ELR (cell line): ENCODE data around the gene LRRK2.
"Not testable (repeated sequence)": the region's sequence is repeated elsewhere in the genome, so short reads cannot be mapped to it uniquely, and the experiment has no call there.

Experiments used
- DNase-seq: peaks from one replicate; pipeline ENCODE4 v3.0.0-alpha.2; 2015; ENCODE audit warnings: low read depth

Gene LRRK2

DNA sequence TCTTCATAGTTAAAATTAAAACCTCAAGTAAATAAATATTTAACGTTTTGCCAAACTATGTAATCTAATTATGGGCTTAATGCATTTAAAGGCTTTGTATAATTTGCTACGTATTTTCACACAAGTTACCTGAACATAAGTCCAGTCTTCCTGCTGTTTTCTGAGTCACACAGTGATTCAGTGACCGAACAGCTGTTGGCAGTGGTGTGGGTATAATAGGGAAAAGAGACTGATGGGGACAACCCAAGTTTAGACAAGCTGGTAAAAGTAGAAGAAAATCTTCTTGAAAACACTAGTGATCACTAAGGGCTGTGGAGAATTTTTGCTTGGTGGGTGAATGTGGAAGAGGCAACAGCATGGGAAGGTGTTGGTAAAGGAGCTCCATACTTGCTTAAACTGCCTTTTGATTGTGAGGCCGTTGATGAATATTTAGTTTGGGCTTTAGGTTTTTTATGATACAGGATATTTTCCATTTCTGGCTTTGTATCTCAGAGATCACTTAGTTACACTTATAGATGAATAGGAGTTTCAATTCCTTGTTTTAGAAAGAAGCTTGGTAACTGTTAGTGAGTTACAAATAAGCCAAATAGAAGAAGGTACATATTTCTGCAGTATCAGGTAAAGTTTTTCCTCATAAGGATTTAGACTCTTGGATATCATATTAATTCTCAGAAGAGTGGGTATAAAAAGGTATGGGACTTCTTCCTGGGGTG lies 23.9 kb downstream of the LRRK2 start:
- peak; percentile 23 for DNase-seq

DNA sequence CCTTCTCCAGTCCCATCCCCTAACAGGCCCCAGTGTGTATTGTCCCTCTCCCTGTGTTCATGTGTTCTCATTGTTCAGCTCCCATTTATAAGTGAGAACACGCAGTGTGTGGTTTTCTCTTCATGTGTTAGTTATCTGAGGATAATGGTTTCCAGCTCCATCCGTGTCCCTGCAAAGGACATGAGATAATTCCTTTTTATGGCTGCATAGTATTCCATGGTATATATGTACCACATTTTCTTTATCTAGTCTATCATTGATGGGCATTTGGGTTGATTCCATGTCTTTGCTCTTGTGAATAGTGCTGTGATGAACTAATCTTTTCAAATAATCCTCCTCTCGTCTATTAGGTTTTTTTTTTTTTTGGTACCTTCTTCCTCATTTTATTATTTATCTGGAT lies 25.9 kb downstream of the LRRK2 start:
- DNase-seq = not testable (repeated sequence)

DNA sequence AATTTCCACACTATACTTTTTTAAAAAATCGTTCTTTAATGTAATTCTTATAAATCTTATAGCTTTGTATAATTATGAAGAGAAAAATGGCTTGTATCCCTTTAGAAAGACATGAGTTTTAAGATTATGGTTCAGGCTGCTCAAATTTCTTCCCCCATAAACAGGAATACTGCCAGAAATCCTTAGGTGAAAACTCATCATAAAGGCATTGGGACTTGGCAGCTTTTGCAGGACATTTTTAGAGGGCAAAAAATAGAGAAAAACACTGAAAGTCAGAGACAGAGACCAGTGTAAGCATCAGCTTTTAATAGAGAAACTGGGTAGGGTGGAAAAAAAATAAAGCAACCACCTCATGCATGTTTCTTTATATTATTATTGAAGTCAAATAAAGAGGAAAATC lies 29.1 kb downstream of the LRRK2 start:
- no peak for DNase-seq

DNA sequence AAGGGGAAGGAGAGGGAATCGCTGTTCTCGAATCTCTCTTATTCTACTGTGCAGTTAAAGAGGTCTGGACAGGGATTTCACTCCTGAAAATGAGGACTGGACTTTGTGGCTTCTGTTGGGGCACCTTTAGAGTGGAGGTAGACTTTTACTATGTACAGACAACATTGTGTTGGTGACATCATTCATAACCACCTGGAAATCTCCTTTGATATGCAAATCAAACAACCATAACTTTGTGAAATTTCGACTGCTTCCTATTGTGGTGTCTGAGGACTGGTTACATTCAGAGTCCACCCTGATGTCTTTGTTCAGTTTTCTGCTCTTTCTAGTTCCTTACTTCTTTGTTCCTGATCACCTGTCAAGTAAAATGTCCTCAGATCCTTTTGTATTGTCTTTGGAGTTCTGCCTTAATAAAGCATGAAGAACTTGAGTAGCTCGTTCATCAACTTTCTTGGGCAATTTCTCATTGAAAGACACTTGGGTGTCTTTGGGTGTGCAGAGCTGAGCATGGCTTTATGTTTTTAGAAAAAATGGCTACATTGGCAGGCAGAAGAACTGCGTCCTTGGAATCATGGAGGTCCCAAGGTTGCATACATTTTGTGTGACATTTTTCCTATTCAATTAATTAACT lies 29.8 kb downstream of the LRRK2 start:
- no peak for DNase-seq

DNA sequence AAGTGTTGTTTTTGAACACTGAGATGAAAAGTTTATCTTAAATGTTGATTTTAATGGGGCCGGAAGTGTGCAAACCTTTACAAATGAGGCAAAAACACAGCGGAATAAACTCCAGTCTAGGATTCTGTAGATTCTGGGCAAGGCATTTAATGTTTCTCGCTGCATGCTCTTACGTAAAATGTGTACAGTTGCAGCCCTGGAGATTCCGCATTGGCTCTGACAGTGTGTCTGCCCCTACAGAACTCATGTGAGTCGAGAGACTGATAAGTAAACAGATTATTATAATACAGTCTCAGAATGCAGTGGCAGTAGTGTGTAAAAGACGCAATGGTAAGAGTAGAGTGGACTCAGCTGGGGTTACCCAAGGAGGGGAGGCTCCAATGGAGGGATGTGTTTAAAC lies 33.6 kb downstream of the LRRK2 start:
- no peak for DNase-seq

DNA sequence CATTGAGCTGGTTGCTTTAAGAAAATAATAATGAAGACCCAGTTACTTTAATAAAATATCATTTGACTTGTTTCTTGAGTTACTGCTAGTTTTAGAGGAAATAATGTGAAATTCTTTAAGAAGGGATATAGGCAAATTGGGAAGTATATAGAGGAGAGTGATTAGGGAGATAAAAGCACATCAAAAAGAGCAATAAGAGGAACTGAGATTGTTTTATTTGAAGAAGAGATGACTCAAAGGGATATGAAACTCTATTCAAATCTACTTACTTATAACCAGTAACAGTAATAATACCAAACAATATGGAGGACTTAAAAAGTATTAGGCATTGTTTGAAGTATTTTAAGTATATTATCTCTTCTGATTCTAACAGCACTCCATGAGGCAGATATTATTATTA lies 37.1 kb downstream of the LRRK2 start:
- DNase-seq = no peak

DNA sequence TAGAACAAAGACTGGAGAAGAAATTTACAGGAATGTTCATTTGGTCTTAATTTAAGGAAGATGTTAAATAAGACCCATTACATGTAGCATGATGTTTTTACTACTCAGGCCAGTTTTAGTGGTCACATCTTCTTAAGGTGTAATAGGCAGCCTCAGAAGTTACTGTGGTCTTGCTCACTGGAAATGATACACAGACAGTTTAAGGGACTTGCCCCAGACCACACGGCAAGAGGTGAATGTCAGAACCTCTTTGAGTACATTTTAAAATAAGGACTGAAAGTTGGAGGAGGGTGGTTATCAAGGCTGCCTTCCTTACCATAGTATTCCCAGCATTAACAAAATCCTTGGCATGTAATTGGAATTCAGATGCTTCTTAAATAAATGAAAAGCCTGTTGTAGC lies 37.9 kb downstream of the LRRK2 start:
- DNase-seq = no peak

DNA sequence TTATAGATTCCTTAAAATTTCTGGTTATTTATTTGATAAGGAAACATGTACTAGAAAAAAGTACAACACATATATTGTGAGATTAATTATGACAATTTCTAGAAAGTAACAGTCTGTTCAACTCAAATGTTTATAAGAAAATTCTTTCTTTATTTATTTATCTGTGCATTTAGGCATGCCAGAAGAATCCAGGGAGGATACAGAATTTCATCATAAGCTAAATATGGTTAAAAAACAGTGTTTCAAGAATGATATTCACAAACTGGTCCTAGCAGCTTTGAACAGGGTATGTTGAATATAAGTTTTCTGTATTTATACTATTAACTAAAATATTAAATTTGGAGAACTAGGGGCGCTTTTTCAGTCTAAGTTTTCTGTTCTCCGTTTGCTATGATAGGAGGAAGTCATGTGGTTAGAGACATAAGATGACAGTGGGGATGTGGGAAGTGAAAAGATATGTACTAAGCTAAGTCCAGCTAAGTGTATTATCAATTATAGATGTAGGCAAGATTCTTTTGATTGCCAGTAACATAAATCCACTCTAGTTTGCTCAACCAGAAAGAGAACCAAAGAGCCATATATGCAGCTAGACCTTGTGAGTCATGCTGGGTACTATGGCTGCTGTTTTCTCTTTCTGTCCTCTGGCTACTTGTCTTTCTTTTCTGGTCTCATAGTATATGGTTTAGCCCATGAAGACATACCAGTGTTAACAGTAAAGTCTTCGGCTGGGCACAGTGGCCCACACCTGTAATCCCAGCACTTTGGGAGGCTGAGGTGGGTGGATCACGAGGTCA lies 39.0 kb downstream of the LRRK2 start:
- no peak for DNase-seq

DNA sequence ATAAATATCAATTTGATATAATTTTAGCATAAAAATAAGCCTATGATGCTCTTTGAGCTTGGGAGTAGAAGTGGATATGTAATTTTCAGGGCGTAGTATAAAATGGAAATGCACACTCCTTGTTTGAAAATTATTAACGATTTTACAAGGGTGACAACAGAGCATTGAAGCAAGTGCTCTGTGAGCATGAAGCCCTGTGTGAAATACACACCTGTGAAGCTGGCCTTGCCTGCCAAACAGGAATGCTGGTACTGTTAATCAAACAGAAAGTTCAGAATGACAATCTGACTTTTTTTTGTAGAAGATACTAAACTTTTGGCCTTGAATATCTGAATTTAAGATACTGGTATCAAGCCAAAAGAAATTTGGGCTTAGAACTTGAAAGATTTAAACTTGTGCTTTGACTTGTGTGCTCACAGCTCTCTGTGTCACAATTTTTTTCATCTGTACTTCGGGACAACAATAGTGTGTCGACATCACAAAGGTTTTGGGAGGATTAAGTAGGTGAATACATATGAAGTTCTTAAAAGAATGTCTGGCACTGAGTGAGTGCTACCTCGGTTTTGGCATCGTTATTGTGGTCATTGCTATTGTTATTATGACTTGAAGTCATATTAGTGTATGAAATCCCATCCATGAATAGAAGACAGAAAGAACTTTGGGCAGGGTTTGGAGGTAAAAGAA lies 47.3 kb downstream of the LRRK2 start:
- DNase-seq = no peak

DNA sequence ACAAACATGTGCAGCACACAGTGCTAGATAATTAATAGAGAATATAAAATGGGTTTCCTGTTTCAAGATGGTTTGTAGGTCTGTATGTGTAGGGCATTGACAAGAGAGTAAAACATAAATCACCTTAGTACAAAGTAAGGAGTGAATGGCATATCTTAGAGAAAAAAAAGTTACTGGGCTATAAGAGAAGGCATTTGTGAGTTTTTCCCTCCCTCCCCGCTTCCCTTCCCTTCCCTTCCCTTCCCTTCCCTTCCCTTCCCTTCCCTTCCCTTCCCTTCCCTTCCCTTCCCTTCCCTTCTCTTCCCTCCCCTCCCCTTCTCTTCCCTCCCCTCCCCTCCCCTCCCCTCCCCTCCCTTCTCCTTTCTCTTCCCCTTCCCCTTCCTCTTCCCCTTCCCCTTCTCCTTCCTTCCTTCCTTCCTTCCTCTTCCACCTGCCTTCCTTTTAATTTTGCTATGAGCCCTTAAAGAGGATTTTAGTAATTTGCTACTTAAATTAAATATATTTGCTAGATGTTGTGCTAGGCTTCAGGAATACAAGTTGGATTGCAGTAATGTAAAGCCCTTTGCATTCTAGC lies 57.1 kb downstream of the LRRK2 start:
- DNase-seq = no peak

DNA sequence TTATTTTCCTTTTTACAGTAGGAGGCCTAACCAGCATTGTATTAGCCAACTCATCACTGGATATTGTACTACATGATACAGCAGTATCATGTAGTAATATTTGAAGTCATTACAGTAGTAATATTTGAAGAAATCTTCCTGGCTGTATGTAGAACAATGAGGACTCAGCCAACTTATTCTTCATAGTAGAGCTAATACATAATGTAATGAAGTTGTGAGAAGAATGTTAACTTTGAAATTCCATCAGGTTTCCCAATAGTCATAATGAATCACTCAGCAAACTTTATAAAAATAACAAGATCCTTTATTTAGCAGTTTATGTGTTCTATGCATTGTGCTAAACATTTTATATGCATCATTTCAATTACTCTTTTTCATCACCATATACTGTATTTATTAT lies 61.8 kb downstream of the LRRK2 start:
- no peak for DNase-seq

DNA sequence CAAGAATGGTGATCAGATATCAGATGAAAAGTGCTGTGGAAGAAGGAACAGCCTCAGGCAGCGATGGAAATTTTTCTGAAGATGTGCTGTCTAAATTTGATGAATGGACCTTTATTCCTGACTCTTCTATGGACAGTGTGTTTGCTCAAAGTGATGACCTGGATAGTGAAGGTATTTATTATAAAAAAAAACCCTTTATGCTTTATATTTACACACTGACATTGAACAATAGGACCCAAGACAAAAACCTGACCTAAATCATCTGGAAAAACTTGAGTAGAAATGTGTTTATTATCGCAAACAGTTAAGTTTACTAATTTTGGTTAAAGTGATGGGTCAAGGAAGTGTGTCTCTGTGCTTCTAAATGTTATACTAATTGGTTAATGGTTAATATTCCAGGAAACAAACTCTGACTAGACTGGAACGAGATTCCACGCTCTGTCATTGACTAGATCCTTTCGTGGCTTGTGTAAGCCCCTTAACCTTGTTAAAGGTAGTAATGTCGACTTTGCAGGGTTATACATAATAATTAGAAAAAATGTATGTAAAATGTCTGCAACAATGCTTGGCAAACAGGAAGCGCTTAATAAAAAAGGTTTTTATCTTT lies 62.7 kb downstream of the LRRK2 start:
- no peak for DNase-seq

DNA sequence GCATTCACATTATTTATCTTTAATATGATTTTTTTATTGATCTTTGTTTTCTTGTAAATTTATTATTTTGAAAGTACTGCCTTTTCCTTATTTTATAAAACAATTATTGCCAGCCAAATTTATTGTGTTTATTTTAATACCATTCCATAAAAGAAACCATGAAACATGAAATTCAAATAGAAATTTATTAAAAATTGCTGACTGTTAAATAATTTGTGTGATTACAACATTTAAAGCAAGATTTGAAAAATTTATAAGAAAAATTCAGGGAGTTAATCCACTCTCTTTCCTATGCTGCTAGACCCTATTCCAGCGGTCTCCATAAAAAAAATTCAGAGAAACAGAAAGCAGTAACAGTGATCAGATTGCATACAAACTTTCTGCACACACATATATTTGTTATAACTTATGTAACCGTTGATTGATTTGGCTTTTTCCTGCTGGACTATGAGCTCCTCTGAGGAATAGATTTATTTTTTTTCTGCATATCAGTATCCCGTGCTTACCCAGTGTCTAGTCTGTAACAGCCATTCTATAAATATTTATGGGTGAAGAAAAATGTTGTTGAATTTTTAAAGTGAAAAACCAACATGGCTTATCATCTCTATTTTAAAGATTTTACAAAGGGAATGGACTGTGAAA lies 68.1 kb downstream of the LRRK2 start:
- DNase-seq = no peak

DNA sequence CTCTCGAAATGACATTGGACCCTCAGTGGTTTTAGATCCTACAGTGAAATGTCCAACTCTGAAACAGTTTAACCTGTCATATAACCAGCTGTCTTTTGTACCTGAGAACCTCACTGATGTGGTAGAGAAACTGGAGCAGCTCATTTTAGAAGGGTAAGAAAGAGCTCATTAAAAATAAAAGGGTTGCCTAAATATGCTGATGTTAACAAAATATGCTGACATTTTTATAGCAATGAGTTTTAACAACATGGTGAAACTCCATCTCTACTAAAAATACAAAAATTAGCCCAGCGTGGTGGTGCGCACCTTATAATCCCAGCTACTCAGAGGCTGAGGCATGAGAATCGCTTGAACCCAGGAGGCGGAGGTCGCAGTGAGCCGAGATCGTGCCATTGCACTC lies 73.5 kb downstream of the LRRK2 start:
- DNase-seq = no peak

DNA sequence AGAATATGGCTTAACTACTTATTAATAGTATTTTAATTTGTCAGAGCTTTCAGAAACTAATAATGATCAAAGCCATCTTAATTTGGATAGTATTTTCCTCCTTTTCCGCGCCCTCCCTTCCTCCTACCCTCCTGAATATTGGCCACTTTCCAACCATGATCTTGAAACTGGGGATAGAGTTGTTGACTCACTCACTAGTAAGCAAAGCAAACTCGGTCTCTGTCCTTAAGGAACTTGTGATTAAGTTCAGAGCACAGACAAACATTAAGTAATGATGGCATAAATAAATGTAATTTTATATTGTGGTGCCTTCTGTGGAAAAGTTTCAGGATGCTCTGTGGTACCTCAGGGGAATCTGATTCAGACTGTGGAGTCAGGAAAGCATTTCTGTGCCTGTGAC lies 75.7 kb downstream of the LRRK2 start:
- peak; percentile 17 for DNase-seq

DNA sequence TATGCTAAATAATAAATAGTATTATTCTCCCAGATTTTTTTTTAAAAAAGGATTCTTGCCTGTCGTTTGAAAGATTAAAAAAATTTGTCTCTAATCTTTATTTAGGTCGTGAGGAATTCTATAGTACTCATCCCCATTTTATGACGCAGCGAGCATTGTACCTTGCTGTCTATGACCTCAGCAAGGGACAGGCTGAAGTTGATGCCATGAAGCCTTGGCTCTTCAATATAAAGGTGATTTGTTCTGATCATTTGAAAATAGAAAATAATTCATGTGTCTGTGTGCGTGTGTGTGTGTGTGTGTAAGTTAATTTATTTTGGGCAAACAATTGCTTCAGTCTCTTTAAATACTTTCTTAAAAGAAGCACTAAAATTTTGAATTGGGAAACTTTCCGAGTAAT lies 84.2 kb downstream of the LRRK2 start:
- DNase-seq = no peak

DNA sequence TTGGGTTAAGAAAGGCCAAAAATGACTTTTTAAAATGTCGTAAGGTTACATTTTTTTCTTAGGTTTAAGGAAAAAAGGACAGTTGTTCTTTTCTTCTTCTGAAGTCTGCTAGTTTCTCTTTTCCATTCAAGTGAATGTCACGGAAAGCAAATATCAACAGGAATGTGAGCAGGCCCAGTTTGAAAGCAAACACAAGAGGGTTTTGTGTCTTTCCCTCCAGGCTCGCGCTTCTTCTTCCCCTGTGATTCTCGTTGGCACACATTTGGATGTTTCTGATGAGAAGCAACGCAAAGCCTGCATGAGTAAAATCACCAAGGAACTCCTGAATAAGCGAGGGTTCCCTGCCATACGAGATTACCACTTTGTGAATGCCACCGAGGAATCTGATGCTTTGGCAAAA lies 85.4 kb downstream of the LRRK2 start:
- DNase-seq = no peak

DNA sequence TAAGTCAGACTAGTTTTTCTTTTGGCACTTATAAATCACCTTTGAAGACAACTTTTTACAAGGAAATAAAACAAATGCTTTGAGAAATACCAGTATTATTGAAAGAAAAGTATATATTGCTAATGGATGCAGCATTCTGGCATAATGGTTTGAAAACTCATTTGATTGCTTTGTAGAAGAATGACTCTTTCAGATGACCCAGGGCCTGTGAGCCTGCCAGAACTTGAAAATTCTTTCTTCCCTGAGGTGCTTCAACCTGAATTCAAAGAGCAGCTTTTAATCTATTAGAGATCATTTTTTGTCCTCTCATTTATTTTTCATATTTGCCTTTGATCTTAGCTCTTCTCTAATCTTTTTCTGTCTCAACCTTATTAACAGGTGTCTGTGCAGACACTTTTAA lies 87.4 kb downstream of the LRRK2 start:
- DNase-seq = no peak

DNA sequence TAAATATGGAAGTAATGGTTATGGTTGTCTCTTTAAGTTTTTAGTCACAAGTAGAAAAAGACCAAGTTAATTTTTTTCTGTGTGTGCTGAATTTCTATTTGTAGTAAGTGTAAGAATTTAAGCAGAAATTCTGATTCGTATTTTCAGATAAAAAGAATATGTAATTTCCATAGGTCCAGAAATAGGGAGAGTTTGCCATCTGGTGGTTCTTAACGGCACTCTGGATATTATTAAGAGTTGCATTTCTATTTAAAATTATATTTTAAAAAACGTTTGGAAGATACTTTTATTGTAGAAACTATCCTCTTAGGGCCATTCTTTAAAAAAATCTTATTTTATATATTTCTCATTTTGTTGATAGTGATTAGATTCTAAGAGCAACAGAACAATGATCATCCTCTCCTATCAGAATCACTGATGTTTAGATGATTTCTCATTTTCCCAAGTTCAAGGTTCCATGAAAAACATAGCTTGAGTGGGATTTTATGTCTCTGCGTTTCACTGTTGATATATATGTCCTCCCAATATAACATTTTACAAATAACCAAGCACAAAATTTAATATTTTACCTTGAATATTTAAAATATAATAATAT lies 88.3 kb downstream of the LRRK2 start:
- peak; percentile 40 for DNase-seq

DNA sequence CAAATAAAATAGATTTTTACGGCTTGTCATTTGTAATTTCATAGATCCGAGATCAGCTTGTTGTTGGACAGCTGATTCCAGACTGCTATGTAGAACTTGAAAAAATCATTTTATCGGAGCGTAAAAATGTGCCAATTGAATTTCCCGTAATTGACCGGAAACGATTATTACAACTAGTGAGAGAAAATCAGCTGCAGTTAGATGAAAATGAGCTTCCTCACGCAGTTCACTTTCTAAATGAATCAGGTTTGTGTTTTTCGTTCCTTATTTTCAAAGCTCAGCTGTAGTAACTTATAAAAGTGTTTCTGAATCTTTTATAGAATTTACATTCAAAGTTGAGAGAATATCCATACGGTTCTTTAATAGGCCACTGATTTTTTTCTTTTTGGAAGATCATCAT lies 89.1 kb downstream of the LRRK2 start:
- no peak for DNase-seq

DNA sequence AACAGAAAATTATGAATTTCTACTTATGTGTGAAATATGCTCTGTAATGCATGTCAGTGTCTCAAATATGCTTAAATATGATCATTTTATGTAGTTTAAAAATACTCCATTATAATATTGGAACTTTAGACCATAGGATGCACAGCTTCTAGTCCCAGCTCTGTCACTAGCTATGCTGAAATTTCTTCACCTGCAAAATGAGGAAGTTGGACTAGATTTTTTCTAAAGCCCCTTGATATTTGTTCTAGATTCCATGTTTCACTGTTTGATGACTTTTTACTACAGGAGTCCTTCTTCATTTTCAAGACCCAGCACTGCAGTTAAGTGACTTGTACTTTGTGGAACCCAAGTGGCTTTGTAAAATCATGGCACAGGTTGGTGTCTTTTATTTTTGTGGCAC lies 90.1 kb downstream of the LRRK2 start:
- DNase-seq = no peak
